AG10803 (cell line): ENCODE measurements around the gene CACNA2D4.

Experiments
- DNase-seq: peaks from one replicate; pipeline ENCODE4 v3.0.0; 2010; ENCODE audit warnings: low read depth
- H3K4me3 ChIP-seq: 2 replicates; pipeline ENCODE4 v1.5.1; 2011; ENCODE audit warnings: mild to moderate bottlenecking, low read length, control low read depth
- CTCF ChIP-seq: conservative IDR thresholded peaks from 2 replicates; pipeline ENCODE4 v1.5.1; 2011; ENCODE audit warnings: mild to moderate bottlenecking, low read length, control low read depth, inconsistent platforms

CACNA2D4 gene

DNA sequence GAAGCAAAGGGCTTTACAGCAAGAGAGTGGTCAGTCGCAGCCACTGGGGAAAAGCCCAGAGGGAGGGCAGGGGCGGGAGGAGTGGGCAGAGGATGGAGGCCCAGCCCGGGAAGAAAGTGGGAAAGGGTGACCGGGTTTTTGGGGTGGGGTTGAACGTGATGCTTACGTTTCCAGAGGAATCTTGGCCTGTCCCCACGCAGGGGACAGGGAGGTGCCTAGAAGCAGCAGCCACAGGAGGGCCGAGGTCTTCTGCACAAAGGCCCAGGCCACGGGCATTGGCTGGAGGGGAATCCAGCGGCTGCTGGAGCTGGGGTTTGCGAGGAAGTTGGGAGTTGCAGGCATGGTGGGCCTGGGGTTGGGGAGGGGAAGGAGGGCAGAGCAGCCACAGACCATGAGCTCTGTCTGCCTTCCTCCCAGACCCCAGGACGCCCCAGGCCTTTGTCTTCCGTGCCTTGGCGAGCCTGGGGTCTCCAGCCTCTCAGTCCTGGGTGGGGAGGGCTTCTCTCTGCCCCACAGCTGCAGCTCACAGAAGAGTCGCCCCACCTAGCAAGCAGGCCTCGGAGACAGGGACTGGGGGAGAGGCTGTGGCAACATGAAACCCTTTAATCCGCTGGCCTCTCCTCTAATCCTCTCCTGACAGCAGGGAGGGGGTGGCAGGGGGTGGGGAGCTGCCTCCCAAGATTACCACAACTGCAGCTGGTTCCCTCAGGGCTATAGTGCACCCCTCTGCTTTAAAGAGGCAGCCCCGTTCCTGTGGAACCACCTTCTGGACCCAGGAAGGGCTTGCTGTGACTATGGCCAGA lies at the start of gene CACNA2D4:
Gene CACNA2D4, minus strand, starts transcription at position 572 of the 803 bp plus-strand sequence. Its CDS starts 179 bp downstream, at position 393.
- H3K4me3 ChIP-seq = no peak within 1 kb of the TSS
- DNase-seq = no peak

DNA sequence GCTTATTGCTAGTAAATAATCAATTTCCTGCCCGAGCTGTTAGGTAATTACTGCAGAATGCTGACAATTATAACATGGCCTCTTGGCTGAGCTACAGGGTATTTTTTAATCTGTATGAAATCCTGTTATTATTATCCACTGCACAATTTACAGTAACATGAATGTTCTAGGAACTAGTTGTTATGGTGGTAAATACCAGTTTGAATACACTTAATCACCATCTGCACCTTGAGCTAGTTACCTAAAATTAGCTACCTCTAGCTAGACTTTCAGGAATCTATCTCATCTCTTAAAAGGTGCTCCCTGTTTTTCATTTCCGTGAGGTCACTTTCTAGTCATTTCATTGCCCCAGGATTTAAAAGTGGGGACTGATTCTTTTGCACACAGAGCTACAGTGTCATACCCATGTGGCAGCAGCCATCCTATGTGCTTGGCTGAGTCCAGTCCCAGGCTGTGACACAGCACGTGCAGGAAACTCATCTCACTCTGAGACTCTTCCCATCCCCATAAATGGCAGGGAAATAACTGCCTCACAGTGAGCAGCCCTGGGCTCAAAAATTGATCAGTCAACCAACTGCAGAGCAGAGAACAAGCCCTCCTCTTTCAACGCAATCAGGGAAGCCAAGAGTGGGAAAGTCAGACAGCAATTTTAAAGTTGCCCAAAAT lies 48.2 kb upstream of the CACNA2D4 start:
- TF ChIP-seq CTCF = no peak
- no peak overlapping the region for H3K4me3 ChIP-seq
- DNase-seq = no peak

More for the DNA sequence above, at the start of gene CACNA2D4:
- no peak for TF ChIP-seq CTCF

GRCh38 chr12:1965916-1966315 lies 47.5 kb upstream of the CACNA2D4 start:
- H3K4me3 ChIP-seq = no peak overlapping the region
- DNase-seq = no peak
- no peak for TF ChIP-seq CTCF

DNA sequence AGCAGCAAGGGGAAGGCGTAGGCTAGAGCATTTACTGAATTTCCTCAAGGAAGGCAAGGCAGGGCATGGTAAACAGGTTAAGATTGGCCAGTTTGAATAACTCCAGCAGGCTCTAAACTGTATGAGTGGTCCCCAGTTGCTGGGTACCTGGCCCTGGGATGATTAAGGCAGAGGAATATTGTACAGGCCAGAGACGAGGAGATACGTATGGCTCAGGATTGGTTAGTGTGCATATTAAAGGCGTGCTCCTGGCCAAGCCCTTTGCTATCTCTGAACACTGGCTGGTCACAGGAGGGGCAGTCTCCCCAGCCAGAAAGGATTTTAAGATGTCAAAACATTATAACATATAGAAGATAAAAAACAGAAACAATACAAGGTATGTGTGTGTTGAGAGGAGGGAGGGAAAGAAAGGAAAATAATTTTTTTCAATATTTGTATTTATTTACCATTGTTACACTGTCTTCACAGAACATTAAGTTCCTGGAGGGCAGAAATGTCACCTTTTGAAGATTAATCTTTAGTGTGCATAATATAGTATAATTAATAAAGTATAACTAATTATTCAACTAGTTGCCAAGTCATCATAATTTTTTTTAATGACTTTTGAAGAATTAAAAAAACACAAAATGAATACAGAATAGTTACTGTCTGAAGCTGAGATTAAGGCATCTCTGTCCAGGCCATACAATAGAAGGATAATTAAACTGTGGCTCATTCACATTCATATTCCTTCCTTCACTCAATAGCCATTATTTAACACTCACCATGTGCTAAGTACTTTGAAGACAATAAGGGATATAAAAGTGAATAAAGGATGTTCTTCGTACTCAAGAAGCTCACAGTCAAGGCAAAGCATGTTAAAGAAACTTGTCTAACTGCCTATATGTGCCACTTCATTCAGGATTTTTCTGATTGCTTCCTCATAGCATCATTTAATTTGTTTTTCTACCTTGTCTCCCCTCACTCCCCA lies 43.9 kb upstream of the CACNA2D4 start:
- DNase-seq = no peak
- no peak overlapping the region for H3K4me3 ChIP-seq
- no peak for TF ChIP-seq CTCF

- DNase-seq = no peak
- no peak overlapping the region for H3K4me3 ChIP-seq
- no peak for TF ChIP-seq CTCF
Observed at GRCh38 chr12:1956716-1957115, 38.3 kb upstream of the CACNA2D4 start.

- TF ChIP-seq CTCF = no peak
- DNase-seq = no peak
- H3K4me3 ChIP-seq = no peak overlapping the region
Observed at GRCh38 chr12:1949771-1950470, 31.5 kb upstream of the CACNA2D4 start.
